HG02623 (cell line): Measurements from ENCODE around the gene CRYBG1.
A peak's percentile ranks its signal among the peaks of the same experiment; 100 is the strongest.
"Not testable (repeated sequence)": the region's sequence is repeated elsewhere in the genome, so short reads cannot be mapped to it uniquely, and the experiment has no call there.

ENCODE experiments used
- ATAC-seq: cut with Tn5 transposase; IDR thresholded peaks from one replicate; pipeline ENCODE4 v1.9.1; 2021; ENCODE audit warnings: moderate library complexity; ENCODE audit not compliant: unreplicated experiment

CRYBG1 gene

GRCh38 chr6:106574741-106575458 lies 214.4 kb downstream of the CRYBG1 start:
- no peak for ATAC-seq

DNA sequence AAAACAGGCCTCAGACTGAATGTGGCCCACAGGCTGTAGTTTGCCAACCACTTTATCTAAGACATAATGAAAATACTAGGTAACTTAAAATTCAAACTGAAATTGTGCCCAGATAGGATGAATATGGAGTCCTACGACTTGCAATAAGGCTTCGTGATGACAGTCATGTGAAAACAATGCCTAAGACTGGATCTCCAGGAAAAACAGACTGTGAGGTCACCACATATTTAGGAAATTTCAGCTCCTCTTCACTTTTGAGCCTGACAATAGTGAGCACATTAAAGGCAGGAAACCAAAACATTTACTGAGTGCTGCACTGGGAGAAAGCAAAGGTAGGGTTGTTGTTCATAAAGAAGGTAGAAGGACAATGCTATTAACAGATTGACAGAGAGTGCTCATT lies 218.8 kb downstream of the CRYBG1 start:
- no peak for ATAC-seq

- ATAC-seq = no peak
Observed at GRCh38 chr6:106581468-106581867, 221.0 kb downstream of the CRYBG1 start.

- no peak for ATAC-seq
Observed at GRCh38 chr6:106586815-106587415, 226.4 kb downstream of the CRYBG1 start.

- ATAC-seq = not testable (repeated sequence)
Observed at GRCh38 chr6:106588937-106589336, 228.4 kb downstream of the CRYBG1 start.

DNA sequence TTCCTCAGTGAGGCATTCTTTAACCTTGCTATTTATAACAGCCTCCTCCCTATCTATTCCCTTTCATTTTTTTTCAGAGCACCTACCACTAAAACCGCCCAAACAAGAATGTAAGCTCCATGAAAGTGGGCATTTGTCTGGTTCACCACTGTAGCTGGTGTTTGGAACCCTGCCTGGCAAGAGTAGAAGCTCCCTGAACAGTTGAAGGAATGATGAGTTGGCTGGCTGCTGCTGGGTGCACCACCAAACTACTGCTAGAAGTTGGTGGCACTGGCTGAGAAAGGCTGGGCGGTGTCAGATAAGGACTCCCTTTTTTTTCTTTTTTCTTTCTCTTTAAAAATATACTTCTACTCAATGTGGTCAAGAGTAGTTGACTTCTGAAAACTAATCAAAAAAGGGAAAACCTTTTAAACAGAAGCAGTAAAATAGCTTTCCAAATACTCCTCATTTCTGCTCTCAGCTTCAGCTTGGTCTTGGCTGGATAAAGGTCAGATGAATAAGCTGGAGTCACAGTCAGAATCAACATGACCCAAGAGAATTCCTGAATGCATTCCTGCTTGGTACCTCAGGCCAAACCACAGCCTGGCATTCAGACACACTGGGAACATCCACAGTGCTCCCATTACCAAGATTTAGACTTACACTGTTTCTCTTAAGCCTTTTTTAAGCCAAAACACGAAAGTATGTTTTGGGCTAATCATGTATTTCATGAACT lies 230.8 kb downstream of the CRYBG1 start:
- ATAC-seq = no peak

- ATAC-seq = no peak
Observed at GRCh38 chr6:106599440-106599839, 238.9 kb downstream of the CRYBG1 start.

- no peak for ATAC-seq
Observed at GRCh38 chr6:106600329-106600728, 239.8 kb downstream of the CRYBG1 start.

DNA sequence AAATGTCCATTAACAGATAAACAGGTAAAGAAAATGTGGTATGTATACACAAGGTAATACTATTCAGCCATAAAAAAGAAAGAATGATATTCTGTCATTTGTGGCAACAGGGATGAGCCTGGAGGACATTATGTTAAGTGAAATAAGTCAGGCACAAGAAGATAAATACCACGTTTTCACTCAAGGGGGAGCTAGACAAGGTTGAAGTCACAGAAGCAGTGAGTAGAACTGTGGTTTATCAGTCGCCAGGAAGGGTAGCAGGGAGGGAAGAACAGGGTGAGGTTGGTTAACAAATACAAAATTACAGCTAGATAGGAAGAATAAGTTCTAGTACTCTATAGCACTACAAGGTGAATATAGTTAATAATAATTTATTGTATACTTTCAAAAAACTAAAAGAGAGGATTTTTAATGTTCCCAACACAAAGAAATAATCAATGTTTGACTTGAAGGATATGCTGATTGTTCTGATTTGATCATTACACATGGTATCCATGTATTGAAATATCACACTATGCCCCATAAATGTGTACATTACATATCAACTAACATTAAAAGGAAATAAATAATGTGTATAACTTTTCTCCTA lies 247.7 kb downstream of the CRYBG1 start:
- peak; percentile 64 for ATAC-seq

GRCh38 chr6:106609699-106610098 lies 249.2 kb downstream of the CRYBG1 start:
- no peak for ATAC-seq

DNA sequence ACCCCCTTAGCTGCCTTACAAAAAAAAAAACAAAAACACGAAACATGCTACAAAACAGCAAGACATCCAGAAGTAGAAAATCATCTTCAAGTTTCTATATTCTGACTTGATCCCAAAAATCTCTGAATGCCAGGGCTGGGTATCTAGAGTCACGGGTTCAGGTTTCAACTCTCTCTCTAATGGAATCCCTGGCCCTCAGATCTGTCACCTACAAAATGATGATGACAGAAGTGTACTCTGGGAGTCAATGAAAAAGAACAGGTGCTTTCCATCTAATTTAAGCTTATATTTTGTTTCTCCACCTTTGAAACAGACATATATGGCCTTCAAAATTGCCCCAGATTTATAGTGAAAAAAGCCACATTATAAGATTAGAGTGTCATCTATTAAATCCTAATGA lies 250.5 kb downstream of the CRYBG1 start:
- ATAC-seq = no peak

GRCh38 chr6:106612671-106613416 lies 252.3 kb downstream of the CRYBG1 start:
- no peak for ATAC-seq

- ATAC-seq = no peak
Observed at GRCh38 chr6:106613590-106613989, 253.1 kb downstream of the CRYBG1 start.

- no peak for ATAC-seq
Observed at GRCh38 chr6:106614166-106614565, 253.6 kb downstream of the CRYBG1 start.

DNA sequence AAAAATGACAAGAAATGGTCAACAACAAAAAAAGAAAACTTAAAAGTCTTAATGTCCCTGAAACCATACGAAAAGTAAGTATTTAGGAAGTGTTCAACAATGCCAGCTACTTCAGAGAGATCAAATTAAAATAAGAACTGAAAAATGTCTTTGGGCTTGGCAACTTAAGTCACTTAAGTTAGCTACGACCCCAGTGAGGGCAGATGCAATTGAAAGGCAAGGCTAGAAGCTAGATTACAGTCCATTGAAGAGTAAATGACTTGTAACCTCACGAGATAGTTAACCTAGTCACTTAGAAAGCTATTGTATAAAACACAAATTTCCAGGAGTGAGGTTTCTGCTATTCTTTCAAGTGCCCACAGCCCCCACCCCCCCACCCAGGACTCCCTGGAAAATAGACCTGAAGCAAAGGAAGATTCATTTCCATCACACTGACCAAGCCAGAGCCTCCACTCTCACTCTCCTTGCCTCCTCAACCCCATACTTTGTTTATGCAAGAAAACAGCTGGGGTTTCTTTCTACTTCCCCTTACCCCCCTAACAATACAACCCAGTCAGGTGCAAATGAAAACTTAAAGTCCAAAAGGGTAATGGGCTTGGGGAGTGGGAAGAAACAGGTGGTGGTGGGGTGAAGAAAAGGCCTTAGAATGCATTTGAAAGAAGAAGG lies 254.2 kb downstream of the CRYBG1 start:
- no peak for ATAC-seq

- peak; percentile 50 for ATAC-seq
Observed at GRCh38 chr6:106617302-106617701, 256.8 kb downstream of the CRYBG1 start.

- ATAC-seq = no peak
Observed at GRCh38 chr6:106617857-106618256, 257.3 kb downstream of the CRYBG1 start.

GRCh38 chr6:106618324-106618723 lies 257.8 kb downstream of the CRYBG1 start:
- ATAC-seq = no peak

GRCh38 chr6:106619223-106619622 lies 258.7 kb downstream of the CRYBG1 start:
- no peak for ATAC-seq

GRCh38 chr6:106620931-106621672 lies 260.6 kb downstream of the CRYBG1 start:
- no peak for ATAC-seq
